ENCODE results near the gene VPS33A. TPM values are rescaled to one million over a fixed set of nuclear protein-coding genes. Genes with fewer than 3 reads are reported as not detected.

Gene VPS33A
- total RNA-seq, 1 donor from 2014 or later: 33.2 TPM

- Mint-ChIP-seq H3K27ac (no peak overlapping the region), H3K36me3 (ENCODE audit: low read depth) (peaks cover 50% of the 10 kb centered on the region), H3K4me3 (no peak overlapping the region), H3K9me3 (no peaks in the 10 kb centered on the region), H3K4me1 (peaks cover 3% of the 10 kb centered on the region), H3K27me3 (no peaks in the 10 kb centered on the region)
- no peak for TF ChIP-seq CTCF (IDR thresholded peaks at IDR 0.05)
- intact Hi-C loops (cut with micrococcal nuclease): no loop called here
- CTCF ChIA-PET: no interaction called here
- no peak for ATAC-seq (ENCODE audit: low read depth)
- POLR2A ChIA-PET: no interaction called here
- DNase-seq: no peak
Observed at GRCh38 chr12:122308811-122309210, 42.5 kb upstream of the VPS33A start.

DNA sequence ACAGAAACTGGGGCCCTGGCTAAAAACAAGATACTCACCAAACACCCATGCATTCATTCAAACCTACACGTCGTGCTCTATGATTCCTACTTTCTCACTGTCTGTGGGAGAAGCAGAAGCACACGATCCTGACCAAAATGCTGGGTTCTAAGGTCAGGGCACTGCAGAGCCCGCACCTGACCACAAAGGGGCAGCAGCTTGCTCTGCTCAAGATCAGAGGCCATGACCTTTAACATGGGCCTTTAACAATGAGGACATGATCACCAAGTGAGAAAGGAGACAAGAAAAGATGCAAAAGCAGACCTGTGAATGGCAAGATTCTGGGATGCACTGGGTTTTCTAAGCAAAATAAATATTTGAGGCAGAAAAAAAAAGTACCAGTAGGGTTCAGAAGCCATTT lies 40.1 kb upstream of the VPS33A start:
- ChIA-PET CTCF (interaction anchor here (0.7 kb wide), 1 partner anchor 30 kb away, joined by 3 read pairs; no protein-coding TSS in a partner anchor), POLR2A (interaction anchor here (0.6 kb wide), 1 partner anchor 64 kb away, joined by 3 read pairs; no protein-coding TSS in a partner anchor)
- no peak for TF ChIP-seq CTCF (IDR thresholded peaks at IDR 0.05)
- Mint-ChIP-seq H3K36me3 (ENCODE audit: low read depth) (peaks cover 52% of the 10 kb centered on the region), H3K9me3 (no peaks in the 10 kb centered on the region), H3K4me1 (peaks cover 3% of the 10 kb centered on the region), H3K4me3 (no peak overlapping the region), H3K27me3 (no peaks in the 10 kb centered on the region), H3K27ac (no peak overlapping the region)
- intact Hi-C loops (cut with micrococcal nuclease): no loop called here
- DNase-seq (no peak), ATAC-seq (ENCODE audit: low read depth) (no peak)

DNA sequence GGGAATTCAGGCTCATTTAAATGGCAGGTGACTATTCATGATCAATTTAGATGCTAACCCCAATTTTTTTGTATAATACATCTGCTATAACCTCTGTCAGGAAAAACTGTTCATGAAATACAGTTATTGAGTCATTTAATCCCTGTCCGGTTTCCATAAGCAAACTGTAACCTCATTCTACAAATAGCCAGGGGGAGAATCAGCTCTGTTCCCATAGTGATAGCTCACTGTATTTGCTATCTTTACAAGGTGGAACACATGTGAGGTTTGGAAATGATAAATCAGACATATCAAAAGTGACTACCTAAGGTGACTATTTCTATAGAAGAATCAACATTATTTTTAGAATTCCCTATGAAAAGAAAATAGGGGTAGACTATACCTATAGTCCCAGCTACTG lies 38.6 kb upstream of the VPS33A start:
- ATAC-seq (ENCODE audit: low read depth): no peak
- no peak for DNase-seq
- ChIA-PET CTCF (no interaction called here), POLR2A (interaction anchor here (0.6 kb wide), 1 partner anchor 80 kb away, joined by 4 read pairs; no protein-coding TSS in a partner anchor)
- intact Hi-C loops (cut with micrococcal nuclease): no loop called here
- Mint-ChIP-seq H3K36me3 (ENCODE audit: low read depth) (peaks cover 57% of the 10 kb centered on the region), H3K4me1 (no peaks in the 10 kb centered on the region), H3K4me3 (no peak overlapping the region), H3K27me3 (no peaks in the 10 kb centered on the region), H3K27ac (no peak overlapping the region), H3K9me3 (no peaks in the 10 kb centered on the region)
- no peak for TF ChIP-seq CTCF (IDR thresholded peaks at IDR 0.05)

- CTCF ChIA-PET: no interaction called here
- Mint-ChIP-seq H3K27me3 (no peaks in the 10 kb centered on the region), H3K36me3 (ENCODE audit: low read depth) (peaks cover 55% of the 10 kb centered on the region), H3K9me3 (no peaks in the 10 kb centered on the region), H3K27ac (no peak overlapping the region), H3K4me3 (no peak overlapping the region), H3K4me1 (no peaks in the 10 kb centered on the region)
- ATAC-seq (ENCODE audit: low read depth) (no peak), DNase-seq (no peak)
- no peak for TF ChIP-seq CTCF (IDR thresholded peaks at IDR 0.05)
- POLR2A ChIA-PET: no interaction called here
- intact Hi-C loops (cut with micrococcal nuclease): no loop called here
Observed at GRCh38 chr12:122303068-122303467, 36.8 kb upstream of the VPS33A start.

GRCh38 chr12:122298071-122298748 lies 31.9 kb upstream of the VPS33A start:
- Mint-ChIP-seq H3K4me1 (no peaks in the 10 kb centered on the region), H3K27ac (no peak overlapping the region), H3K27me3 (no peaks in the 10 kb centered on the region), H3K4me3 (no peak overlapping the region), H3K9me3 (no peaks in the 10 kb centered on the region), H3K36me3 (ENCODE audit: low read depth) (peaks cover 53% of the 10 kb centered on the region)
- ATAC-seq (ENCODE audit: low read depth) (no peak), DNase-seq (no peak)
- POLR2A ChIA-PET: no interaction called here
- intact Hi-C loops (cut with micrococcal nuclease): no loop called here
- TF ChIP-seq CTCF (IDR thresholded peaks at IDR 0.05): no peak
- CTCF ChIA-PET: no interaction called here

Data from activated B cell treated with CpG ODN at 0.5 μM for 24 hours (primary cell).